Prostate gland (tissue), 2 donors: ENCODE data around the gene RPS23. TPM values are rescaled to one million over a fixed set of nuclear protein-coding genes. Genes with fewer than 3 reads are reported as not detected.
"Not testable (repeated sequence)": the region's sequence is repeated elsewhere in the genome, so short reads cannot be mapped to it uniquely, and the experiment has no call there.

Experiments used
- DNase-seq: peaks from one replicate; pipeline ENCODE4 v3.0.0-alpha.2; 2019; ENCODE audit warnings: low spot score
- H3K27ac ChIP-seq, 2 donors: fragments of 200-600 bp; sonication (generic); 2 replicates each; pipeline ENCODE4 v1.5.1; 2017 to 2019
- H3K27me3 ChIP-seq: fragments of 200-600 bp; sonication (generic); replicated peaks from 2 replicates; pipeline ENCODE4 v1.5.1; 2019; ENCODE audit not compliant: insufficient read depth
- H3K36me3 ChIP-seq, 2 donors: fragments of 200-600 bp; sonication (generic); 1 replicate in 1 of 2; 2 replicates in 1 of 2; pipeline versions ENCODE4 v1.5.1 to v1.8.1; 2017 to 2019
- H3K4me1 ChIP-seq: fragments of 200-600 bp; sonication (generic); replicated peaks from 2 replicates; pipeline ENCODE4 v1.5.1; 2019
- H3K4me3 ChIP-seq, 2 donors: fragments of 200-600 bp; sonication (generic); 2 replicates each; pipeline ENCODE4 v1.5.1; 2017 to 2019
- H3K9me3 ChIP-seq: fragments of 200-600 bp; sonication (generic); 2 replicates; pipeline ENCODE4 v1.5.1; 2017
- POLR2A ChIP-seq: fragments of 450-650 bp; IDR thresholded peaks from one replicate; pipeline ENCODE4 v1.6.1; 2016; ENCODE audit warnings: antibody characterized with exemption, mild to moderate bottlenecking
- POLR2AphosphoS5 ChIP-seq: sonication (generic); formaldehyde crosslinking; IDR thresholded peaks from one replicate; pipeline ENCODE4 v1.6.1; 2017; ENCODE audit warnings: antibody characterized with exemption
- WGBS: methylation state at CpG from one replicate; pipeline ENCODE4 v1.1.5; 2018; 5-methylcytosine and 5-hydroxymethylcytosine counted together
- intact Hi-C: fragments of 100-400 bp; cut with DNase I; formaldehyde crosslinking; loops from one replicate; pipeline ENCODE4 v1.14.2; 2022
- total RNA-seq, 2 donors: library from RNA; depleted of rRNA; stranded (reverse); fragments of >200 nt; gene quantifications; one replicate each; pipeline ENCODE4 v1.1.0, GENCODE V29; 2016
- TF ChIP-seq, protein P1 (sequence below), 4 experiments: fragments of 200-600 bp in 2 of 4; fragments of 450-650 bp in 2 of 4; sonication (generic) in 2 of 4; IDR thresholded peaks; 1 replicate in 3 of 4; 2 replicates in 1 of 4; pipeline ENCODE4 v1.5.1; 2016 to 2019; ENCODE audit warnings: antibody characterized with exemption in 4 of 4, mild to moderate bottlenecking in 2 of 4, moderate library complexity in 2 of 4

Gene RPS23
- total RNA-seq, 2 donors from 2014 or later: 1,357 to 2,937 TPM

GRCh38 chr5:82276800-82277612, 1.1 kb downstream of the RPS23 start:
- intact Hi-C loops: no loop called here
- Histone ChIP-seq H3K27me3 (no peaks in the 10 kb centered on the region), H3K9me3 (no peaks in the 10 kb centered on the region), H3K36me3 (peaks cover 5 to 9% of the 10 kb centered on the region in 2 donors), H3K4me3 (peak overlapping the region; percentile 58 to 87), H3K4me1 (no peaks in the 10 kb centered on the region), H3K27ac (peak overlapping the region in 1 of 2 donors; percentile 74)
- TF ChIP-seq, protein P1, sequence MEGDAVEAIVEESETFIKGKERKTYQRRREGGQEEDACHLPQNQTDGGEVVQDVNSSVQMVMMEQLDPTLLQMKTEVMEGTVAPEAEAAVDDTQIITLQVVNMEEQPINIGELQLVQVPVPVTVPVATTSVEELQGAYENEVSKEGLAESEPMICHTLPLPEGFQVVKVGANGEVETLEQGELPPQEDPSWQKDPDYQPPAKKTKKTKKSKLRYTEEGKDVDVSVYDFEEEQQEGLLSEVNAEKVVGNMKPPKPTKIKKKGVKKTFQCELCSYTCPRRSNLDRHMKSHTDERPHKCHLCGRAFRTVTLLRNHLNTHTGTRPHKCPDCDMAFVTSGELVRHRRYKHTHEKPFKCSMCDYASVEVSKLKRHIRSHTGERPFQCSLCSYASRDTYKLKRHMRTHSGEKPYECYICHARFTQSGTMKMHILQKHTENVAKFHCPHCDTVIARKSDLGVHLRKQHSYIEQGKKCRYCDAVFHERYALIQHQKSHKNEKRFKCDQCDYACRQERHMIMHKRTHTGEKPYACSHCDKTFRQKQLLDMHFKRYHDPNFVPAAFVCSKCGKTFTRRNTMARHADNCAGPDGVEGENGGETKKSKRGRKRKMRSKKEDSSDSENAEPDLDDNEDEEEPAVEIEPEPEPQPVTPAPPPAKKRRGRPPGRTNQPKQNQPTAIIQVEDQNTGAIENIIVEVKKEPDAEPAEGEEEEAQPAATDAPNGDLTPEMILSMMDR (IDR thresholded peaks at IDR 0.05): no peak
- no peak for TF ChIP-seq POLR2AphosphoS5
- TF ChIP-seq POLR2A: no peak
- 75% methylated on average over 11 of the region's 11 CpGs for WGBS
- no peak for DNase-seq

DNA sequence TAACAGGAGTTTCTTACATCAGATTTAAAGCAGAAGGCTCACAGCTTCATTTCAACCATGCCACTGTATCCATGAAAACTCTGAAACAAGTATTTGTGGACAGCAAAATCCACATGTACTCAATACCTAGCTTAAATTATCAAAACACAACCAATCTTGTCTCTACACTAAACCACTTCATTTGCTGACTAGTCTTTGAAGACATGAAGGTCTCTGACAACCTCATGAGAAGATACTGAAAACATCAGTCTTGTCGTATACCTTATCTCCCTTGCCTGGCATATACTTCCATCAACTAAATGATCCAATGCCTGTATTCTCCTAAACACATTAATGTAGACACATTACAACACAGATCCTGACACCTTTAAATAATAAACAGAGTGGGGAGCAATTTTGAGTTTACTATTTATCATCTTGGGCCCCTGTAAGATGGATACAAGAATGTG, 2.9 kb downstream of the RPS23 start:
- Histone ChIP-seq H3K4me1 (no peaks in the 10 kb centered on the region), H3K27me3 (no peaks in the 10 kb centered on the region), H3K36me3 (peaks cover 5 to 9% of the 10 kb centered on the region in 2 donors), H3K4me3 (no peak overlapping the region), H3K27ac (no peak overlapping the region), H3K9me3 (no peaks in the 10 kb centered on the region)
- TF ChIP-seq, protein P1 (IDR thresholded peaks at IDR 0.05): no peak
- no peak for DNase-seq
- 77% methylated on average over 1 of the region's 1 CpG for WGBS
- intact Hi-C loops: no loop called here

DNA sequence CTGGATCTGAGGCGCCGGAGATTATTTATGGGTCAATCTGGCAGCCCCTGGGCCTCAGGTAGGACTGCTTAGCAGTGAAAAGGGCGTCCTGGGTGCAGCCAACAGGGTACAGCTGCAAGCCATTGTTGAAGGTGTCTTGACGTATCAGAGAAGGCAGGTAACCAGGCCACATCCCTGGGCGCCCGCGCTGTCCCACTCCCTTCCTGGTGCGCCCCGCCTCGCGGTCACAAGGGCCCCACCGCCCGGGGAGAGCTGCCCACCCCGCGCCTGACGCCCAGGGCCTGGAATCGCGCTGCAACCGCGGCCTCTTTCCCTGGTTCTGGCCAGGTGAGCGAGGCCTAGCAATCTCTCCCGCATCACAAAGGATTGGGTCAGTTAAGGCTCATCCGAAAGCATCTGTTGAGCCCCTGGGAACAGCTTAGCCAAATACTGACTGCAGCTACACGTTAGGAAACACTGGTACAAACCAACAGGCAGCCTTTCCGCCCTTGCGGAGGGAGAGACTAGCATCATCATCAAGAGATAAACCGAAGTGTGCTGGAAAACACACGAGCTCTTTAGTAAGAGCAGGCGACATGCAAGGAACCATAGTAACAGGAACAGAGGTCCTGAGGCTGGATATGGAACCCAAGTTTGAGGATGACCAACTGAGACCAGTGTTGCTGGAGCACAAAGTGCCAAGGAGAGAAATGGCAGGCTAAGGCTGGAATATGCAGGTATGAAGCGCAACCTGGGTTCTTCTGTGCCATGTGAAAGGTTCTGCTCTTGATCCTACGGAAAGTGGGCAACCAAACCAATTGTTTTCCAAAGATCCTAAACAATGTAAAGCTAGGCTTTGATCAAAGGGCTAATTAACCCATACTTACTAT, 3.6 kb downstream of the RPS23 start:
- intact Hi-C loops: no loop called here
- H3K27ac ChIP-seq: no peak overlapping the region
- no peaks in the 10 kb centered on the region for H3K9me3 ChIP-seq
- H3K4me1 ChIP-seq: no peaks in the 10 kb centered on the region
- H3K27me3 ChIP-seq: no peaks in the 10 kb centered on the region
- TF ChIP-seq POLR2A: no peak
- WGBS: 86% methylated on average over 31 of the region's 31 CpGs
- H3K36me3 ChIP-seq: peaks cover 5 to 9% of the 10 kb centered on the region in 2 donors
- no peak for DNase-seq
- no peak overlapping the region for H3K4me3 ChIP-seq

- H3K4me1 ChIP-seq, intact Hi-C loops, DNase-seq, H3K9me3 ChIP-seq, H3K27ac ChIP-seq, H3K4me3 ChIP-seq, H3K27me3 ChIP-seq, H3K36me3 ChIP-seq: not testable (repeated sequence)
- 84% methylated on average over 4 of the region's 4 CpGs for WGBS
Measured at GRCh38 chr5:82273426-82273825, 4.7 kb downstream of the RPS23 start.

GRCh38 chr5:82272571-82273356, 5.4 kb downstream of the RPS23 start:
- H3K4me1 ChIP-seq, H3K36me3 ChIP-seq, H3K27ac ChIP-seq, DNase-seq, H3K9me3 ChIP-seq, intact Hi-C loops, H3K4me3 ChIP-seq, H3K27me3 ChIP-seq: not testable (repeated sequence)
- 90% methylated on average over 24 of the region's 24 CpGs for WGBS

DNA sequence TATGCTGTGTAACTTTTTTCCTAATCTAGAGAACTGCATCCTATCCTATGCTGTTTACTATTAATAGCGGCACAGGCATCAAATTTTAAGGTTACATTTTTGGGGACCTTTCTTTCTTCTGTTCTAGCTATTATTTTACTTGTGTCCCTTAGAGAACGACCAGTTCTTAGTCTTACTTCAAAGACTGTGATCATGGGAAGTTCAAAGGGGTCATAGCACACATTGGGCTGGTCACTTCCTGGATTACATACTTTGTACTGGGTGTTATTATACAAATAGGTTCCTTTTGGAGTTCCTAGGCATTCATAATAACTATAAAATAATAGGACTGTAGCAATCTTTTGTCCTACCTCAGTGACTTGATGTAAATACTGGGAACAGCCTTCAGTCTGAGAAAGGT, 8.8 kb downstream of the RPS23 start:
- H3K9me3 ChIP-seq, H3K27ac ChIP-seq, H3K4me1 ChIP-seq, H3K36me3 ChIP-seq, intact Hi-C loops, H3K4me3 ChIP-seq, H3K27me3 ChIP-seq, DNase-seq: not testable (repeated sequence)
- WGBS: 88% methylated on average over 2 of the region's 2 CpGs

- H3K27me3 ChIP-seq, H3K4me3 ChIP-seq, H3K9me3 ChIP-seq, H3K27ac ChIP-seq, H3K4me1 ChIP-seq, intact Hi-C loops, H3K36me3 ChIP-seq, DNase-seq: not testable (repeated sequence)
- WGBS: 96% methylated on average over 9 of the region's 9 CpGs
Measured at GRCh38 chr5:82267297-82267933, 10.7 kb downstream of the RPS23 start.
